HL-60/S4 treated with phorbol 12-myristate 13-acetate at 8.2 ng/mL for 4 days and 3 days (cell line): ENCODE data around the gene ACSM4.
"Not testable (repeated sequence)": the region's sequence is repeated elsewhere in the genome, so short reads cannot be mapped to it uniquely, and the experiment has no call there.

Source experiments
- in situ Hi-C: fragments of 300-500 bp; cut with MboI; formaldehyde crosslinking; loops from 2 replicates; pipeline ENCODE4 v1.15.0; 2022; ENCODE audit warnings: low sequenced_read_pairs

The ACSM4 gene

GRCh38 chr12:7327918-7328317, 24.0 kb downstream of the ACSM4 start:
- in situ Hi-C loops: no loop called here

- in situ Hi-C loops: not testable (repeated sequence)
These were observed 33.9 kb downstream of the ACSM4 start for GRCh38 chr12:7337790-7338189.

GRCh38 chr12:7339675-7340074, 35.8 kb downstream of the ACSM4 start:
- in situ Hi-C loops: no loop called here

- in situ Hi-C loops: no loop called here
These were observed 41.1 kb downstream of the ACSM4 start for GRCh38 chr12:7344833-7345606.

GRCh38 chr12:7346551-7347225, 42.8 kb downstream of the ACSM4 start:
- in situ Hi-C loops: no loop called here

- in situ Hi-C loops: no loop called here
These were observed 45.5 kb downstream of the ACSM4 start for GRCh38 chr12:7349418-7349817.

- in situ Hi-C loops: no loop called here
These were observed 47.3 kb downstream of the ACSM4 start for GRCh38 chr12:7351177-7351576.

GRCh38 chr12:7352661-7353060, 48.8 kb downstream of the ACSM4 start:
- in situ Hi-C loops: no loop called here

- in situ Hi-C loops: no loop called here
These were observed 50.7 kb downstream of the ACSM4 start for GRCh38 chr12:7354529-7354928.

GRCh38 chr12:7361265-7361664, 57.4 kb downstream of the ACSM4 start:
- in situ Hi-C loops: no loop called here

- in situ Hi-C loops: no loop called here
These were observed 58.9 kb downstream of the ACSM4 start for GRCh38 chr12:7362734-7363133.

GRCh38 chr12:7369274-7369729, 65.4 kb downstream of the ACSM4 start:
- in situ Hi-C loops: no loop called here

- in situ Hi-C loops: no loop called here
These were observed 69.4 kb downstream of the ACSM4 start for GRCh38 chr12:7373226-7373625.

GRCh38 chr12:7374423-7375144, 70.7 kb downstream of the ACSM4 start:
- in situ Hi-C loops: no loop called here

GRCh38 chr12:7375145-7375543, 71.3 kb downstream of the ACSM4 start:
- in situ Hi-C loops: no loop called here

- in situ Hi-C loops: no loop called here
These were observed 72.3 kb downstream of the ACSM4 start for GRCh38 chr12:7376196-7376595.
